Kidney capillary endothelial cell (primary cell): ENCODE results near the gene EMILIN1.

Experiments used
- DNase-seq: peaks from one replicate; pipeline ENCODE4 v3.0.0-alpha.2; 2018; ENCODE audit warnings: low spot score

EMILIN1 gene

DNA sequence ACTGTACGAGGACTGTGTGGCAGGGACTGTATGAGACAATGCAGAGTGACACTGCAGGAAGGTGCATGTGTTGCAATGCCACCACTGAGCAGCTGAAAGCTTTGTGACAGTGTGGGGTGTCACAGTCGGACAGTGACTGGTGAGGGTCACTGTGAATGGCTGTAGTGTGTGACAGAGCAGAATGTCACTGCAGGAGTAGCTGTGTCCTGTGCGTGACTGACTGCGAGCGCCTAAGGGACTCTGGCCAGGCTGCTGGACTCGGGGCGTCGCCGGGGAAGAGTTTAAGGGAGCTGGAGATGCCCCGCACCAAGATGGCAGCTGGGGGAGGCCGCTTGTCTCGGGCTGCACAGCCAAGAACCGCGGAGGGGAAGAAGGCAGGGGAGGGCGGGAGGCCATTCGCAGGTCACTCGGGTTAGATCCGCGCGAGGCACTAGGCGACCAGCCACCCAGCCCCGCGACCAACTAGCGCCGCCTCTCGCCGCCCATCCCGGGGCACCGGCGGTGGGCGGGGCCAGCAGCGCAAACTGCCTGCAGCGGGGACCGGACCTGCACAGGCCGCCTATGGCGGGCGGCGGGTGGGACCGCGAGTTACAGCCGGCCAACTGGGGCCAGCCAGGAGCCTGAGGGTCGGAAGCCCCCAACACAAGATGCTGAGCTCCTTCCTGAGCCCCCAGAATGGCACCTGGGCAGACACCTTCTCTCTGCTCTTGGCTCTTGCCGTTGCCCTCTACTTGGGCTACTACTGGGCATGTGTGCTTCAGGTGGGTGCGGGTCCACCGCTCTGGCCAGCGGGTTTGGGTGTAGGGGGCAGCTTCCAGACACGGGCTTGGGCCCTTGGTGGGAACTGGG, 45.1 kb downstream of the EMILIN1 start, which contains the start of gene ABHD1:
Gene ABHD1, plus strand, starts transcription at position 514 of the 849 bp plus-strand sequence. Its CDS starts 134 bp downstream, at position 648.
- no peak for DNase-seq

DNA sequence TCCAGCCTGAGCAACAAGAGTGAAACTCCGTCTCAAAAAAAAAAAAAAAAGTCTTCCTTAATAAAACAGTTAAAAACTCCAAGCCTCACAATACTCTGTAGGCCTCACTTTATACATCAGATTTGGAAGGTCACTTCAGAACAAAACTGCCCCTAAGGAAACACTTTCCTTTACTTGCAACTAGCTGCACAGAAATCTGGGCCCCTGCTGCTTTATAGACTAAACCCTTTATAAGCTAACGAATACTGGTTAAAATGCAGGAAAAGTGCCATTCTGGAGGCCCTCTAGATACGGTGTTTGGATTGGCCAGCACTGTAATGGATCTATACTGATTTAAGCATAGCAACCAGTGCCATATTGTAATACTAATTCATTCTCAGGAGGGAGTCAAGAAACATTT, 46.7 kb downstream of the EMILIN1 start:
- DNase-seq: no peak

DNA sequence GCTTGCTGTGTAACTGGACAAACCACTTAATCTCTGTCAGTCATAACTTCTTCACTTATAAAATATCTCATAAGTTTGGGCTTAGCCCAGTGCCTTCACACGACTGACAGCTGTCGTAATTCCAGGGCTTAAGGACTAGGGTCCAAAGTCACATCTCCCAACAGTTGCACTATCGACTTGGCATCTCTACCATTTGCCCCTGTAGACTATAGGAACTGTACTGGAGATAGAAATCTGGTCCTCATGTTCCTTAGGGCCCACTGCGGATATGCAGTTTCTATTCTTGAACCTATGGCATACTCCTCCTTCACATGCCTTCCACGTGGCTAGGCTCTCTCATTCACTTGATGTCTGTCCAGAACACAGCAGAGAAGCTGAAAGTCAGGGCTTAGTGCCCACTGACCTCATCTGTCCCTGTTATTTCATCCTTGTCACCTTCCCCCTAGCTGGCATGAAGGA, 47.9 kb downstream of the EMILIN1 start:
- DNase-seq: no peak

DNA sequence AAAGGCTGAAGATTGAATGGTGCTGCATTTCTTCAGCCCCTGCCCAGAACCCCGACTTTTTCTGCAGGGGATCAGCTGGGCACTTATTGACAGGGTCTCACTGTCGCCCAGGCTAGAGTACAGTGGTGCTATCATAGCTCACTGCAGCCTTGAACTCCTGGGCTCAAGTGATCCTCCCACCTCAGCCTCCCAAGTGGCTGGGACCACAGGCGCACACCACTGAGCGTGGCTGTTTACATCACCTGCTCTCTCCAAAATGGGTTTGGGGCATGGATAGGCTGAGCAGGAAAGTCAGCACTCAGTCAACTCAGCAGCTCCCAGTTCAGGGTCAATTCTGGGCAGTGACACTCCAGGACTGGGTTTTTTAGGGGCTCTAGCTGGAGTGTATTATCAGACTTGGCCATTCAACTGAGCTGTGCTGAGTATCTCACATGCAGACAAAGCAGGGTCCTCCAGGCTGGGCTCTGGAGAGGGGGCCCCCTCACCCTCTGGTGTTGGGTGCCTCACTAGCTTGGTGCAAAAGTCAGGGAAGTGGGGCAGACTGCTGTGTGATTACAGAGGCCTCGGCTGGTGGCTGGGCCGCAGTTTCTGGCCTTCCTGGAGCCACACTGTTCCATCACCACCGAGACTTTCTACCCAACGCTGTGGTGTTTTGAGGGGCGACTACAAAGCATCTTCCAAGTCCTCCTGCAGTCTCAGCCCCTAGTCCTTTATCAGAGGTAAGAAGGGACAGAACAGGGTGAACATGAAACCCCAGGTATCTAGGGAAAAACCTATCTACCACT, 49.7 kb downstream of the EMILIN1 start:
- DNase-seq: no peak

DNA sequence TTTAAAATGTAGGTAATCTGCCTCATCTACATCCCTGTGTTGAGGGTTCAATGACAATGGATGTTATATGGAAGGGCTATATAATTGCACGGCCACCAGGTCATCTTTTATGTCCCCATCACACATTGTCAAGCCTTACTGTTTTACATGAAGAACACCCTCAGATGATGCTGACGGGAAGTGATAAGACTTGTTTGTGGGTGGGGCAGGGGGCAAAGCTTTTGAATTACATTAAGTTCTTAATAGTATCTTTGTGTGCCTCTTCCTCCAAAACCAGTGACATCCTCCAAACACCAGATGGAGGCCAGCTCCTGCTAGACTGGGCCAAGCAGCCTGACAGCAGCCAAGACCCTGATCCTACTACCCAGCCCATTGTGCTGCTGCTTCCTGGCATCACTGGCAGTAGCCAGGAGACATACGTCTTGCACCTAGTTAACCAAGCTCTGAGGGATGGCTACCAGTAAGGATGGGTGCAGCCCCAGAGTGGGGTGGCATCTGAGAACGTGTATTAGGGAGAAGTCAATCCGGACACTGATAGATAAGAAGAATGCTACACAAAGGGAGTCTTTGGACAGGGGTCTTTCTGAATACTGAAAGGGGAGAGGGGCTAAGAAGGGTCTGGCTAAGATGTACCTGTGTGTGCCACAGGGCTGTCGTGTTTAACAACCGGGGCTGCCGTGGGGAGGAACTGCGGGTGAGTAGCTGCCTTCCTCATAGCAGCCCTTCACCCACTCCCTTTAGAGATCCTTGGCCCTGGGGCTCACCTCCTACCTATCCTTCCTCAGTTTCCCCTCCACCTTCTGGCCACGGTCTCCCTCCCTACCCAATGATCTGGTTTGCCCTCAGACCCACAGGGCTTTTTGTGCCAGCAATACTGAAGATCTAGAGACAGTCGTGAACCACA, 50.5 kb downstream of the EMILIN1 start:
- DNase-seq: no peak

DNA sequence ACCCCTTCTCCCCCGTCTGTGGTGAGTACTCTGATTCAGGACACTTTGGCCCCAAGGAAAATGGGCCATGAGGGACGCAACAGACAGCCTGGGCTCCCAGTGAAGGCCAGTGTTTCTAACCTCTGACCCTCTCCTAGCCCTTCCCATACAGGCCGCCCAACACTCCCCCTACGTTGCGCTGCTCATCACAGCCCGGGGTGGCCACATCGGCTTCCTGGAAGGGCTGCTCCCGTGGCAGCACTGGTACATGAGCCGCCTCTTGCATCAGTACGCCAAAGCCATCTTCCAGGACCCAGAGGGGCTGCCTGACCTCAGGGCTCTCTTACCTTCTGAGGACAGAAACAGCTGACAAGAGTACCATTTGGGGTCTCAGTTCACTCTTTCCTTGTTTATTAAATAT, 52.0 kb downstream of the EMILIN1 start:
- no peak for DNase-seq

DNA sequence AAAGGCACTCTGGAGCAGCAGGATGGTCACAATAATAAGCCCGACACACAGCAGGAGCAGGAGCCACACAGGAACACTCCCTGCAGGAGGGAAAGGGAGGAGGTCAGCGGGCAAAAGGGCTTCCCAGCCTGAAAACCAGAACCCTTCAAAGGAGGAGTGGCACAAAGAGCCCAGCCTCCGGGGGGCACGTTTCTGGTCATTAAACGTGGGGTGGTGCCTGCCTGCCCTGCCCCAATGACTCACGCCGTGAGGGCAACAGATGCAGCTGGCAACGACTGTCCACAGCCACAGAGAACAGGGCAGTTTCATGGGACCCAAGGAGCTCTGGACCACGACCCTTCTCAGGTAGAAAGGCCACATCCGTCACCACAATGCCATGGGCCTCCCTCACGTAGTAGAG, 53.0 kb downstream of the EMILIN1 start:
- DNase-seq: no peak

DNA sequence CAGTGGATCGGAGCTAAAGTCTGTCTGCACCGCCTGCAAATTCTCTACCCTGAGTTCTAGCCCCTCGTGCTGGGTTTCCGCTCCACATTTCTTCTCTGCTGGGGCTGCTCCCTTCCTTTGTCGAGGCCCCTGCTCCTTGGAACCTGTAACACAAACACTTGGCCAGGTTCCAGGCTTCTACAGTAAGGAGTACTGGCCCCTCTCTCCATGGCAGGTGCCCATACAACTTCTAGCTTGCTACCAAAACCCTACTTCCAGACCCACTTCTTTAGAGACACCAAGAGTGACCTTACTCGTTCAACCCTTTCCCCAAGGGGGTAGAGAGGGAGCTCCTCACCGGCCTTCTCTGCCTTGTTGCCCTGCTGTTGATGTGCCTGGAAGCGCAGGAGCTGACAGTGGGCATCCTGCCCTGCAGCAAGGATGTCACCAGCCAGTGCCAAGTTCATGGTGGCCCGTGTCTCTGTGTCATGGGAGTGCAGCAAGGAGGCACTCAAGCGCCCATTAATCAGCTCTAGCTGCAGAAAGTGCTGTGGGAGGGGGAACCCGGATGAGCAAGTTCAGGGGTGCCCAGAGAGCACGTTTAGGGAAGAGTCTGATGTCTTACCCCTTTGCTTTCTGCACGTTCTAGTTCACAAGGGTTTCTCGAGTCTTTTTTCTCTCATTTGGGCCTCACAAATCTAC, 54.9 kb downstream of the EMILIN1 start:
- peak; percentile 31 for DNase-seq

DNA sequence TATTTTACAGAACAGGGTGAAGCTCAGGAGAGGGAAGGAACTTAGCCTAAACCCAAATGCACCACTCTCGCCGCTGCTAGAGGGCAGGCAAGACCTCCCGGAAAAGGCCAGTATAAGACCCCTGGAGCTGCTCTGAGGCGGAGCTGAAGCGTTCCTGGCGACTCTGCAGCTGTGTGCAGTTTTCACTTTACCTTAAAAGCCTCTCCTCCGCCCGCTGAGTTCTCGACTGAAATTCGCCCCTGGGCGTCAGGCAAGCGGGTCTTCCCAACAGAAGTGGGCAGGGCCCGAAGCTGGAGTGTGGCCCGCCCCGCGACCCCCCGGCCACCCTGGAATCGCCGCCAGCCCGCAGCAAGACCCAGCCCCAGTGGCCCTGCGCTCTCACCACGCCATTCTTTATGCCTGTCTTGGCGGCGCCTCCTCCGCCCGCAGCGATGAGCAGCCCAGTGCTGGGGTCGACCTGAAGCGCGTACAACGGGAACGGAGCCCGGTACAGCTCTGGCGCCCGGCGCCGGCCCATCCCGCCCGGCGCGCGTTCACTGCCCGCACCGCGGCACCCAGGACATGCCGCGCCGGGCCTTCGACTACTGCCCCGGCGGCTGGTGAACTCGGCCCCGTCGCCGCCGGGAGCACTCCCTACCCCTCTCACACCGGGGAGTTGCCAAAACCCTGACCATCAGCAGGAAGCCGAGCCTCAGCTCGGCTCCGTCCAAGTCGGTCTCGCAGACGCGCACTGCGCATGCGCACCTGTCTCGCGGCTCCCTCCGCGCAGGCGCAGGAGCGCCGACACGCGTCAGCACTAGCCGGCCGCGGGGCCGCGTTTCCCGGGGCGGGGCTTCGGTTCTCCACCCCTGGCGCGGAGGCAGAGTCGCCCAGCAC, 55.7 kb downstream of the EMILIN1 start, which contains the start of gene PREB:
Gene PREB, minus strand, starts transcription at position 732 of the 876 bp plus-strand sequence. Its CDS starts 215 bp downstream, at position 517.
- peak; percentile 97 for DNase-seq

DNA sequence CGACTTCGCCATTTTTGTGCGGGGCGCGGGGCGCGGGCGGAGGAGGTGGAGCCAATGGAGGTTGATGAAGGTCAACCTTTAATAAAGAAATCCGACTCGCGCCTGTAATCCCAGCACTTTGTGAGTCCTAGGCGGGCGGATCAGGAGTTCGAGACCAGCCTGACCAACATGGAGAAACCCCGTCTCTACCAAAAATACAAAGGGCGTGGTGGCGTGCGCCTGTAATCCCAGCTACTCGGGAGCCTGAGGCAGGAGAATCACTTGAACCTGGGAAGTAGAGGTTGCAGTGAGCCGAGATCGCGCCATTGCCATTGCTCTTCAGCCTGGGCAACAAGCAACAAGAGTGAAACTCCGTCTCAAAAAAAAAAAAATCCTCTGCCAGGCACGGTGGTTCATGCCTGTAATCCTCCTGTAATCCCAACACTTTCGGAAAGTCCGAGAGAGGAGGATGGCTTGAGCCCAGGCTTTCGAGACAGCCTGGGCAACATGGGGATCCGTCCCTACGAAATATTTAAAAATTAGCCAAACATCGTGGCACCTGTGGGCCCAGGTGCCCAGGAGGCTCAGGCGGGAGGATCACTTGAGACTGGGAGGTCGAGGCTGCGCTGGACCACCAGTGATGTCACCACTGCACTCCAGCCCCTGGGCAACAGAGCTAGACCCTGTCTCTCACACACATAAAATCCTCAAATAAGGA, 56.5 kb downstream of the EMILIN1 start:
- no peak for DNase-seq

DNA sequence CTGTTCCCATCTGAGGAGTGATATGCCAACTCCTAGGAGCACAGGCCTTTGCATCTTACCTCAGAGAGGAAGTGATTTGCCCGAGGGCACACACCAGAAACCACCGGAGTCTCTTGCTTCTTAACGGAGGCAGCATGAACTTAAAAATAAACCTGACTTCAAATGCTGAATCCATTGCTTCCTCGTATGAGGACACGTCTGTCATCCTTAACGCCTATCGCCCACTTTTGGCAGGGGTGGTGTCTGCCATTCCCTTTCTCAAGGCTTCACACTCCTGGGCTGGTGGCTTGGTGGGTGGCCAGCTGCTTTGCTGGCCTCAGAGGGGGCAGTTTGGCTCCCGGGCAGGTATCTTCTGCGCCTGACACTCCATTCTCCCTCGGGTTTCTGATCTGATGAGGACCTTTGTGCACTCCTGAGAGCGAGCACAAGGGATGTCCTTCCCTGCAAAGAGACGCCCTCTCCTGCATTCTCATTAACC, 57.1 kb downstream of the EMILIN1 start:
- no peak for DNase-seq
